Cardiac muscle cell (in vitro differentiated cells and primary cell): Measurements from ENCODE around the gene ZNF473. TPM values are rescaled to one million over a fixed set of nuclear protein-coding genes. Genes with fewer than 3 reads are reported as not detected.
"Not testable (repeated sequence)": the region's sequence is repeated elsewhere in the genome, so short reads cannot be mapped to it uniquely, and the experiment has no call there.

ENCODE experiments used
- DNase-seq, 2 donors: peaks; one replicate each; pipeline versions ENCODE4 v3.0.0 to v3.0.0-alpha.2; 2010 to 2017; ENCODE audit warnings: low read depth in 1 of 2, low spot score in 1 of 2
- H3K27ac ChIP-seq: fragments of 200-600 bp; sonication (generic); 2 replicates; pipeline ENCODE4 v1.5.1; 2016
- H3K27me3 ChIP-seq: fragments of 200-600 bp; sonication (generic); 2 replicates; pipeline ENCODE4 v1.6.0; 2016; ENCODE audit warnings: control low read depth
- H3K36me3 ChIP-seq: fragments of 200-600 bp; sonication (generic); 2 replicates; pipeline ENCODE4 v1.5.1; 2016; ENCODE audit warnings: control low read depth
- H3K4me1 ChIP-seq: fragments of 200-600 bp; sonication (generic); 2 replicates; pipeline ENCODE4 v1.8.1; 2017; ENCODE audit warnings: low read depth, mild to moderate bottlenecking, mixed run types
- H3K4me3 ChIP-seq: fragments of 200-600 bp; sonication (generic); 2 replicates; pipeline ENCODE4 v1.5.1; 2016; ENCODE audit warnings: mild to moderate bottlenecking
- H3K9me3 ChIP-seq: fragments of 200-600 bp; sonication (generic); 2 replicates; pipeline ENCODE4 v1.5.1; 2017; ENCODE audit warnings: low read depth, mild to moderate bottlenecking, control low read depth
- polyA plus RNA-seq: library from polyadenylated mRNA; unstranded; fragments of >200 nt; fragmentation: Nextera tagmentation; extraction: Ambion mirVana; gene quantifications from 2 replicates; pipeline ENCODE4 v1.2.1, GENCODE V29; 2016
- total RNA-seq: library from RNA; depleted of rRNA; stranded (reverse); fragments of >200 nt; gene quantifications from 2 replicates; pipeline ENCODE4 v1.2.3, GENCODE V29; 2016
- TF ChIP-seq, protein P1 (sequence below): IDR thresholded peaks from 2 replicates; pipeline ENCODE4 v1.5.1; 2012; ENCODE audit warnings: low read depth, mild to moderate bottlenecking, low read length

Gene ZNF473
- total and polyA plus RNA-seq, 2 experiments from 2014 or later = 5.3 to 6.5 TPM

DNA sequence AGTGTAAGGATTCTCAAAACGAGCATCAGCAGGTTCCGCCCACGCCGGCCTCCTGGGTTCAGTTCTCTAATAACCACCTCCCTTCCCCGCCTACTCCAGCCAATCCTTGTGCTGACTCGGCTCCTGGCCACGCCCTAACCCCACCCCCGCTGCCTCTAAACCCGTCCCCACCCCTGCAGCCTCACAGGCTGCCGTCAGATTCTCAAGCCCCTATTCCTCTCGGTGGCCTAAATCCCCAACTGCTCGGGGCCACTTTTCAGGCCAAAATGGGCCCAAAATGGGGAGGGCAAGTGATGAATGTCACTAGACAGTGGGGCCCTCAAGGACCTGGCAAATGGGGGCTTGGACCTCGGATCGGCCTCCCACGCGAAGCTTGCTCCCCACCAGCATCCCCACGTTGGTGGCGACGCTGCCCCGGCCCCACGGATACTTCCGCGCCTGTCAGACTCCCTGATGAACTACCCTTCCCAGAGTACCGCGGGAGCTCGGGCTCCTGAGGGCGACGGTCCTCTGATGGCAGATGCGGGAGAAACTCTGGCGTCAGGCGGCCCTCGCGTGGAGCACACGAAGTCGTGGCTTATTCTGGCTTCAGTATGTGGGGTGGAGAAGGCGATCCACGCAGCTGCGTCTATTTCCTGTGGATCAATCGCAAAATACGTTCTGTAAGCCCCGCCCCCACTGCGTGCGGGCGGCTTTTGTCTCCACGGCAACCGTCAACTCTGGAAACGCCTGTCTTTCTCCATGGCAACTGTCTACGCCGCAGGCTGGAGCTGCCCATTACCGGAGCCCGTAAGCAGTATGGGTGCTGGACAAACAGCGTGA lies 24.8 kb downstream of the ZNF473 start:
- H3K9me3 ChIP-seq = peaks cover under 1% of the 10 kb centered on the region
- H3K27ac ChIP-seq = no peak overlapping the region
- TF ChIP-seq, protein P1, sequence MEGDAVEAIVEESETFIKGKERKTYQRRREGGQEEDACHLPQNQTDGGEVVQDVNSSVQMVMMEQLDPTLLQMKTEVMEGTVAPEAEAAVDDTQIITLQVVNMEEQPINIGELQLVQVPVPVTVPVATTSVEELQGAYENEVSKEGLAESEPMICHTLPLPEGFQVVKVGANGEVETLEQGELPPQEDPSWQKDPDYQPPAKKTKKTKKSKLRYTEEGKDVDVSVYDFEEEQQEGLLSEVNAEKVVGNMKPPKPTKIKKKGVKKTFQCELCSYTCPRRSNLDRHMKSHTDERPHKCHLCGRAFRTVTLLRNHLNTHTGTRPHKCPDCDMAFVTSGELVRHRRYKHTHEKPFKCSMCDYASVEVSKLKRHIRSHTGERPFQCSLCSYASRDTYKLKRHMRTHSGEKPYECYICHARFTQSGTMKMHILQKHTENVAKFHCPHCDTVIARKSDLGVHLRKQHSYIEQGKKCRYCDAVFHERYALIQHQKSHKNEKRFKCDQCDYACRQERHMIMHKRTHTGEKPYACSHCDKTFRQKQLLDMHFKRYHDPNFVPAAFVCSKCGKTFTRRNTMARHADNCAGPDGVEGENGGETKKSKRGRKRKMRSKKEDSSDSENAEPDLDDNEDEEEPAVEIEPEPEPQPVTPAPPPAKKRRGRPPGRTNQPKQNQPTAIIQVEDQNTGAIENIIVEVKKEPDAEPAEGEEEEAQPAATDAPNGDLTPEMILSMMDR = no peak
- no peaks in the 10 kb centered on the region for H3K27me3 ChIP-seq
- peaks cover 10% of the 10 kb centered on the region for H3K36me3 ChIP-seq
- no peaks in the 10 kb centered on the region for H3K4me1 ChIP-seq
- peak; percentile 70 to 85 for DNase-seq
- H3K4me3 ChIP-seq = peak overlapping the region; percentile 41

DNA sequence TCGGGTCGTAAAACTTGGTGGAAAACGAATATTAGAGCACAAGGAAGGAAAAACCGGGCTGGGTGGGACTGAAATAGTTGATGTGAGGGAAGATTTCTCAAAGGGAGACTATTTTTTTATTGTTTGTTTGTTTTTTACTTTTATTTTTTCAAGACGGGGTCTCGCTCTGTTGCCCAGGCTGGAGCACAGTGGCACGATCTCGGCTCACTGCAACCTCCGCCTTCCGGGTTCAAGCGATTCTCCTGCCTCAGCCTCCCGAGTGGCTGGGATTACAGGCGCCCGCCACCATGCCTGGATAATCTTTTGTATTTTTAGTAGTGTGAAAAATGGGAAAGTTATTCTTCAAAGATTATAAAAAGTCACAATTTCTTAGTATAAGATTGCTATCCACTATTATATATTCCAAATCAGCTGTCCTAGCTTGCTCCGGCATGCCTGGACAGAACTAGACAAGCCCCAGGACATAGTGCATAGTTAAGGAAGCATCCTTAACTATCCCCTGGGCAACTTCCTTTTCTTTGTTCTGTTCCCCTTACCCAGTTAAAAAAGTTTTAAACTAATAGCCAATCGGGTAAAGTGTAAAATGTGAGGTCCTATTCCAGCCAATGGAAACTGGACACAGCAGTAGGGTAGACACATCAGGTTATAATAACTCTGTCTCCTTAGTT lies 25.6 kb downstream of the ZNF473 start:
- peak overlapping the region; percentile 41 for H3K4me3 ChIP-seq
- not testable (repeated sequence) for H3K9me3 ChIP-seq, H3K27ac ChIP-seq, DNase-seq, H3K4me1 ChIP-seq, H3K36me3 ChIP-seq, H3K27me3 ChIP-seq

DNA sequence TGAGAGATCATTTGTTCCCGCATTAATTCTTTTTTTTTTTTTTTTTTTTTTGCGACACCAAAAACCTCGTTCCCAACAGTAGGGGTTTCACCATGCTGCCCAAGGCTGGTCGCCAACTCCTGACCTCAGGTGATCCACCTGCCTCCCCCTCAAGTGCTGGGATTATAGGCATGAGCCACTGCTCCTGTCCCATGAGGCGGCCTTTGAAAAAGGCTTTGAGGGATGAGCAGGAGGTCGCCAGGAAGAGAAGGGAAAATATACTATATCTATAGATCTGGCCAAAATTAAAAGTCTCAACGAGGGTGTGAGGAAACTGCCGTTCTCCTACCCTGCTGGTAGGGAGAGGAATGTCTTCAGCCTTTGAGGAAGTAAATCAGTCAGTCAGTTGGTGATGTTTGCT lies 26.2 kb downstream of the ZNF473 start:
- DNase-seq = no peak
- Histone ChIP-seq H3K36me3 (peaks cover 4% of the 10 kb centered on the region), H3K4me3 (no peak overlapping the region), H3K4me1 (no peaks in the 10 kb centered on the region), H3K27ac (no peak overlapping the region), H3K9me3 (no peaks in the 10 kb centered on the region), H3K27me3 (no peaks in the 10 kb centered on the region)
- TF ChIP-seq, protein P1 = no peak

DNA sequence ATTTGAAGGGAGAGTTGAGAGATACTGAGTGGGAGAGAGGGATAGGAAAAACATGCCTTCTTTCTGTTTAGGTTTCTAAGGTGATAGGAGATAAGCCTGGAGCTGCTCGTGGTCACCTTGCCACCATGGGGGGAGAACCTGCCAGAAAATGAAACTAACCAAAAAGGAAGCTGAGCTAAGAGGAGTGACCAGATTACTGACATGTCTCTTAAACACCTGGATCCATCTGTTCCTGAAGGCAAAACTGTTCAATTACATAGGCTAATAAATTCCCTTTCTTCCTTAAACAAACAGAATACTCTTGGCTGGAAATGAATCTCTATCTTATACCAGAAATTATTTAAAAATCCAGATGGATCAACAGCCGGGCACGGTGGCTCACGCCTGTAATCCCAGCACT lies 27.3 kb downstream of the ZNF473 start:
- H3K27ac ChIP-seq = no peak overlapping the region
- no peaks in the 10 kb centered on the region for H3K4me1 ChIP-seq
- TF ChIP-seq, protein P1 = no peak
- H3K9me3 ChIP-seq = no peaks in the 10 kb centered on the region
- no peak overlapping the region for H3K4me3 ChIP-seq
- H3K36me3 ChIP-seq = no peaks in the 10 kb centered on the region
- no peak for DNase-seq
- no peaks in the 10 kb centered on the region for H3K27me3 ChIP-seq

DNA sequence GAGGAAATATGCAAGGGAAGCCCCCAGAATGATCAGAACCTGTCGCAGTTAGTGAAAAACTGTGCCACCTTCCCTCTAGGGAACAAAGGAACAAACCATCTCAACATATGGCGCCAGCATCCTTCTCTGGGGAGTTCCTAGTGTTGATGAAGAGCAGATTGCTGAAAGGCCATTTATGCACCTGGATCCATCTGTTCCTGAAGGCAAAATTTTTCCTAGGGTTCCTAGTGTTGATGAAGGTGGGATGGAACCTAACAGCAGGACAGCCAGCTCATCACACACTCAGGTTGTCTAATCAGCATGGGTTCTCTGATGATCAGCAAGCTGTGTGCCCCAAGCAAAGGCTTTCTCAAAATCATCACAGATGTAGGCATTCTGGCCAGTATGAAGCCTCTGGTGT lies 32.6 kb downstream of the ZNF473 start:
- H3K27ac ChIP-seq = no peak overlapping the region
- no peak overlapping the region for H3K4me3 ChIP-seq
- TF ChIP-seq, protein P1 = no peak
- no peaks in the 10 kb centered on the region for H3K36me3 ChIP-seq
- DNase-seq = no peak
- H3K4me1 ChIP-seq = no peaks in the 10 kb centered on the region
- no peaks in the 10 kb centered on the region for H3K27me3 ChIP-seq
- H3K9me3 ChIP-seq = no peaks in the 10 kb centered on the region

DNA sequence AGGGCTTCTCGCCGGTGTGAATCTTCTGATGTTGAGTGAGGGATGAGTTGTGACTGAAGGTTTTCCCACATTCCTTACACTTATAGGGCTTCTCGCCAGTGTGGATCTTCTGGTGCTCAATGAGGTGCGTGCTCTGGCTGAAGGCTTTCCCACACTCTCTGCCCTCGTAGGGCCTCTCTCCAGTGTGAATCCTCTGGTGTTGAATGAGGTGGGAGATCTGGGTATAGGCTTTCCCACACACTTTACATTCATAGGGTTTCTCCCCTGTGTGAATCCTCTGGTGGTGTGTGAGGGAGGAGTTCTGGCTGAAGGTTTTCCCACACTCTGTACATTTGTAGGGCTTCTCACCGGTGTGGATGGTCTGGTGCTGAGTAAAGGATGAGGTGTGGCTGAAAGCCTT lies 33.2 kb downstream of the ZNF473 start:
- TF ChIP-seq, protein P1 = no peak
- H3K9me3 ChIP-seq = no peaks in the 10 kb centered on the region
- no peaks in the 10 kb centered on the region for H3K4me1 ChIP-seq
- no peak for DNase-seq
- no peak overlapping the region for H3K4me3 ChIP-seq
- no peaks in the 10 kb centered on the region for H3K36me3 ChIP-seq
- no peaks in the 10 kb centered on the region for H3K27me3 ChIP-seq
- H3K27ac ChIP-seq = no peak overlapping the region
